Measurements from ENCODE around the gene ANTKMT. TPM values are rescaled to one million over a fixed set of nuclear protein-coding genes. Genes with fewer than 3 reads are reported as not detected.
A peak's percentile ranks its signal among the peaks of the same experiment; 100 is the strongest.

The ANTKMT gene
- total and polyA plus RNA-seq, 2 of the 8 experiments (the other 6 are each of a cell fraction or from before 2014, with no cell fraction given) = 26.5 to 26.6 TPM

- no peak within 1 kb of the TSS for H2BK120ac ChIP-seq (replicated peaks; ENCODE audit: low read depth, low read length)
- peaks cover 17% of the 10 kb centered on the region for H3K23me2 ChIP-seq (ENCODE audit: low read depth, low read length)
- no peak within 1 kb of the TSS for H3K4ac ChIP-seq (replicated peaks; ENCODE audit: insufficient read length, low read depth, low read length)
- ChIA-PET CTCF (ENCODE audit: partially characterized antibody) (interaction anchor here (0.9 to 1.8 kb wide), 4 partner anchors 11 to 32 kb away, joined by 3 to 5 read pairs (median 4); partner anchors contain the start of genes WDR24 and WDR90), POLR2A (ENCODE audit: partially characterized antibody) (interaction anchor here (0.6 to 13.3 kb wide), 17 partner anchors 10 to 297 kb away, joined by 3 to 214 read pairs (median 5); partner anchors contain the start of genes ANTKMT, CCDC78, HAGHL and PGAP6)
- peak within 1 kb of the TSS; percentile 82 for H4K8ac ChIP-seq (ENCODE audit: extremely low read depth, insufficient read depth, low read length)
- H3K23ac ChIP-seq (ENCODE audit: insufficient read length) = no peak within 1 kb of the TSS
- no peak within 1 kb of the TSS for H3K14ac ChIP-seq (ENCODE audit: insufficient read length)
- H2BK15ac ChIP-seq (ENCODE audit: low read length) = no peak within 1 kb of the TSS
- H3K9me3 ChIP-seq (ENCODE audit: insufficient read depth in 2 of 2, low read depth in 1 of 2, low read length in 1 of 2) = no peaks in the 10 kb centered on the region
- no peak within 1 kb of the TSS for H2AFZ ChIP-seq (ENCODE audit: low read length)
- peak within 1 kb of the TSS; percentile 13 to 72 (median 64); a peak in 6 of 7 replicates for H3K9ac ChIP-seq (replicated peaks in 1 of 4; ENCODE audit: extremely low read depth in 1 of 4, low read depth in 3 of 4, low read length in 3 of 4)
- H3K27ac ChIP-seq (ENCODE audit: low read depth, low read length) = peak within 1 kb of the TSS; percentile 72
- peaks cover 6% of the 10 kb centered on the region; the same call in 1 of the 2 replicates for H3K79me1 ChIP-seq (ENCODE audit: low read depth, low read length)
- 4% methylated on average over 25 of the region's 91 CpGs; no CpG with 5 or more reads in 1 of the 2 experiments for whole genome bisulfite sequencing, 2 experiments (ENCODE audit: extremely low coverage in 1 of 2, insufficient coverage in 1 of 2, insufficient read length in 1 of 2, insufficient replicate concordance in 2 of 2, low coverage in 1 of 2, low lambda C conversion rate in 2 of 2, missing lambda C conversion rate in 1 of 2)
- peaks cover 4 to 26% of the 10 kb centered on the region in 2 experiments for H4K20me1 ChIP-seq (replicated peaks in 1 of 2; ENCODE audit: control insufficient read depth in 1 of 2, insufficient read depth in 2 of 2, low read length in 2 of 2)
- H2AK5ac ChIP-seq (ENCODE audit: low read depth, low read length) = no peak within 1 kb of the TSS
- H4K91ac ChIP-seq (replicated peaks; ENCODE audit: insufficient read length, low read length) = peak within 1 kb of the TSS; percentile 74
- DNase-seq (ENCODE audit: low read depth in 1 of 2, low spot score in 2 of 2) (peak; percentile 64 to 95), FAIRE-seq (no peak)
- peak within 1 kb of the TSS; percentile 72 to 89 (median 80) for H3K4me3 ChIP-seq (ENCODE audit: extremely low read depth in 1 of 4, insufficient read depth in 2 of 4, low read depth in 3 of 4, low read length in 4 of 4)
- peaks cover 0 to 12% of the 10 kb centered on the region in 2 experiments; a peak in 1 of 4 replicates for H3K79me2 ChIP-seq (ENCODE audit: control insufficient read depth in 1 of 2, insufficient read depth in 2 of 2, low read length in 2 of 2)
- H3K18ac ChIP-seq (ENCODE audit: extremely low read depth, low read length) = peak within 1 kb of the TSS; percentile 32
- H3K36me3 ChIP-seq (ENCODE audit: control insufficient read depth in 2 of 4, insufficient read depth in 4 of 4, low read length in 3 of 4) = peaks cover 4 to 16% (median 13%) of the 10 kb centered on the region in 4 experiments; a peak in 7 of 8 replicates
- H3K4me1 ChIP-seq (replicated peaks in 1 of 4; ENCODE audit: control insufficient read depth in 3 of 4, insufficient read depth in 4 of 4, low read length in 3 of 4) = peaks cover 0 to 34% (median 28%) of the 10 kb centered on the region in 4 experiments; a peak in 6 of 7 replicates
- peak within 1 kb of the TSS; percentile 49; the same call in 1 of the 2 replicates for H2BK5ac ChIP-seq (ENCODE audit: low read depth, low read length)
- H4K5ac ChIP-seq (ENCODE audit: insufficient read length, low read depth, low read length) = peak within 1 kb of the TSS; percentile 62
- peak within 1 kb of the TSS; percentile 74 to 92 for H3K4me2 ChIP-seq (ENCODE audit: insufficient read depth in 1 of 2, low read depth in 2 of 2, low read length in 2 of 2)
- H3K56ac ChIP-seq (replicated peaks; ENCODE audit: insufficient read length, low read depth, low read length) = peak within 1 kb of the TSS; percentile 59
- H2BK20ac ChIP-seq (ENCODE audit: low read length) = no peak within 1 kb of the TSS
- H2BK12ac ChIP-seq (ENCODE audit: low read depth, low read length) = peak within 1 kb of the TSS; percentile 84; the same call in 1 of the 2 replicates
- H3K27me3 ChIP-seq (replicated peaks in 1 of 4; ENCODE audit: control insufficient read depth in 3 of 4, extremely low read depth in 1 of 4, insufficient read depth in 3 of 4, low read length in 3 of 4) = peaks cover 0 to 2% (median 0%) of the 10 kb centered on the region in 4 experiments; a peak in 2 of 7 replicates
- TF ChIP-seq TAF1 (IDR thresholded peaks at IDR 0.05; ENCODE audit: low read depth, low read length) (peak; percentile 33), KDM4A (IDR thresholded peaks at IDR 0.05; ENCODE audit: low read depth, low read length, severe bottlenecking) (peak; percentile 51), RBBP5 (IDR thresholded peaks at IDR 0.05; ENCODE audit: borderline replicate concordance, low read depth, low read length) (peak; percentile 87; the same call in 1 of the 2 replicates), SIN3A (conservative IDR thresholded peaks at IDR 0.05 in 1 of 2, IDR thresholded peaks at IDR 0.05 in 1 of 2; ENCODE audit: low read depth in 1 of 2, low read length in 2 of 2) (peak in 1 of 2 experiments; percentile 36; a peak in 1 of 4 replicates), ASH2L (IDR thresholded peaks at IDR 0.05; ENCODE audit: low read length) (peak; percentile 40), POLR2AphosphoS5 (IDR thresholded peaks at IDR 0.05; ENCODE audit: low read depth, low read length) (0 out of 2 replicates have a peak, but pooled peaks have one; percentile 15)
- TF ChIP-seq, protein P1, sequence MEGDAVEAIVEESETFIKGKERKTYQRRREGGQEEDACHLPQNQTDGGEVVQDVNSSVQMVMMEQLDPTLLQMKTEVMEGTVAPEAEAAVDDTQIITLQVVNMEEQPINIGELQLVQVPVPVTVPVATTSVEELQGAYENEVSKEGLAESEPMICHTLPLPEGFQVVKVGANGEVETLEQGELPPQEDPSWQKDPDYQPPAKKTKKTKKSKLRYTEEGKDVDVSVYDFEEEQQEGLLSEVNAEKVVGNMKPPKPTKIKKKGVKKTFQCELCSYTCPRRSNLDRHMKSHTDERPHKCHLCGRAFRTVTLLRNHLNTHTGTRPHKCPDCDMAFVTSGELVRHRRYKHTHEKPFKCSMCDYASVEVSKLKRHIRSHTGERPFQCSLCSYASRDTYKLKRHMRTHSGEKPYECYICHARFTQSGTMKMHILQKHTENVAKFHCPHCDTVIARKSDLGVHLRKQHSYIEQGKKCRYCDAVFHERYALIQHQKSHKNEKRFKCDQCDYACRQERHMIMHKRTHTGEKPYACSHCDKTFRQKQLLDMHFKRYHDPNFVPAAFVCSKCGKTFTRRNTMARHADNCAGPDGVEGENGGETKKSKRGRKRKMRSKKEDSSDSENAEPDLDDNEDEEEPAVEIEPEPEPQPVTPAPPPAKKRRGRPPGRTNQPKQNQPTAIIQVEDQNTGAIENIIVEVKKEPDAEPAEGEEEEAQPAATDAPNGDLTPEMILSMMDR (IDR thresholded peaks at IDR 0.05; ENCODE audit: control extremely low read depth in 1 of 3, insufficient read depth in 1 of 3, low read depth in 1 of 3, low read length in 3 of 3) = no peak
These were observed 40.9 kb upstream of the ANTKMT start, which contains the start of gene STUB1 for GRCh38 chr16:679814-680624. Gene STUB1 (plus strand): TSS chr16:680410. CDS start chr16:680526, 116 bp downstream.
